Measurements from ENCODE around the gene FBXO24. TPM values are rescaled to one million over a fixed set of nuclear protein-coding genes. Genes with fewer than 3 reads are reported as not detected.
"Not testable (repeated sequence)": the region's sequence is repeated elsewhere in the genome, so short reads cannot be mapped to it uniquely, and the experiment has no call there.

FBXO24 gene
- total and polyA plus RNA-seq, 7 donors, result 0.13 to 1.1 (median 0.30) TPM

DNA sequence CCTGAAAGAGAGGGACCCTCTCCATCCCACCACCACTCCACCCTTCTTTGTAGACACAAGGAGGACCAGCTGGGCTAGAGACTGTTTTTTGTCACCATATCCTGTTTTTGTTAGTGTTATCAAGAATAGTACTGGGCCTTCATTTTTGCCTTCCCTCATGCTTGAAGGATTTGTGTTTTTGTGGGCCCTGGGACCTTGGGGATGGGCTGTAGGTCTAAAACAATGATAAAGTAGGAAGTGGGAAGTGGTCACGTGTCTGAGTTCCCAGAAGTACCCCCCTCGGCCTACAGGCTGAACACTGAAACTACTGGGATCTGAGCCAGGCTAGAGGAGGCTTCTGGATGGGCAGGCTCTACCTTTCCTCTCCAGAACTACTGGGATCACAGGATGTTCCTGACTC, 38.3 kb upstream of the FBXO24 start:
- TF ChIP-seq, protein P1, sequence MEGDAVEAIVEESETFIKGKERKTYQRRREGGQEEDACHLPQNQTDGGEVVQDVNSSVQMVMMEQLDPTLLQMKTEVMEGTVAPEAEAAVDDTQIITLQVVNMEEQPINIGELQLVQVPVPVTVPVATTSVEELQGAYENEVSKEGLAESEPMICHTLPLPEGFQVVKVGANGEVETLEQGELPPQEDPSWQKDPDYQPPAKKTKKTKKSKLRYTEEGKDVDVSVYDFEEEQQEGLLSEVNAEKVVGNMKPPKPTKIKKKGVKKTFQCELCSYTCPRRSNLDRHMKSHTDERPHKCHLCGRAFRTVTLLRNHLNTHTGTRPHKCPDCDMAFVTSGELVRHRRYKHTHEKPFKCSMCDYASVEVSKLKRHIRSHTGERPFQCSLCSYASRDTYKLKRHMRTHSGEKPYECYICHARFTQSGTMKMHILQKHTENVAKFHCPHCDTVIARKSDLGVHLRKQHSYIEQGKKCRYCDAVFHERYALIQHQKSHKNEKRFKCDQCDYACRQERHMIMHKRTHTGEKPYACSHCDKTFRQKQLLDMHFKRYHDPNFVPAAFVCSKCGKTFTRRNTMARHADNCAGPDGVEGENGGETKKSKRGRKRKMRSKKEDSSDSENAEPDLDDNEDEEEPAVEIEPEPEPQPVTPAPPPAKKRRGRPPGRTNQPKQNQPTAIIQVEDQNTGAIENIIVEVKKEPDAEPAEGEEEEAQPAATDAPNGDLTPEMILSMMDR (IDR thresholded peaks at IDR 0.05), result no peak
- Histone ChIP-seq H3K27ac (peak overlapping the region; percentile 38), H3K36me3 (ENCODE audit: insufficient read depth in 1 of 2, low read depth in 1 of 2) (peaks cover 0 to 26% of the 10 kb centered on the region in 2 donors), H3K27me3 (ENCODE audit: insufficient read depth in 3 of 3, low read length in 2 of 3) (no peaks in the 10 kb centered on the region), H3K4me3 (no peak overlapping the region), H3K9me3 (no peaks in the 10 kb centered on the region), H3K4me1 (peaks cover 26% of the 10 kb centered on the region)
- intact Hi-C loops (cut with DNase I), result loop anchor here (2.0 to 5.0 kb wide), 2 partner anchors 15 to 71 kb away; partner anchors contain the start of gene TSC22D4 (in 1 of the 2)
- DNase-seq (no peak), ATAC-seq (no peak)
- 44 to 71% (median 54%) methylated on average over 2 of the region's 2 CpGs for WGBS, 3 donors

DNA sequence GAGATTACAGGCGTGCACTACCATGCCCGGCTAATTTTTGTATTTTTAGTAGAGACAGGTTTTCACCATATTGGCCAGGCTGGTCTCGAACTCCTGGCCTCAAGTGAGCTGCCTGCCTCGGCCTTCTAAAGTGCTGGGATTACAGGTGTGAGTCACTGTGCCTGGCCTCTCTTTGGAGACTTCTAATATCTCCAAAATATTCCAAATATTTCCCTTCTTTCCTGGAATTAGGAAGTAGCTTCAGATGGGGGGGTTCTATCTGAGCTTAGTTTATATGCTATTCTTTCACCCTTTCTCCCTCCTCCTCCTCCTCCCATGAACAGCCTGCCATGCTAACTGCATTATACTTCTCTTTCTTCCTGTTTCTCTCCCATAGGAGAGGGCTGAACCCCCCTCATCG, 37.7 kb upstream of the FBXO24 start:
- WGBS, 3 donors, result 74 to 85% (median 79%) methylated on average over 5 of the region's 5 CpGs
- not testable (repeated sequence) for DNase-seq; H3K4me3 ChIP-seq; H3K9me3 ChIP-seq; H3K27me3 ChIP-seq (ENCODE audit: insufficient read depth in 3 of 3, low read length in 2 of 3); ATAC-seq
- intact Hi-C loops (cut with DNase I), result loop anchor here in 1 of 2 donors (5.0 kb wide), 1 partner anchor 71 kb away; the partner anchor contains the start of gene TSC22D4
- H3K27ac ChIP-seq, result peak overlapping the region; percentile 38
- peaks cover 2 to 31% of the 10 kb centered on the region in 2 donors for H3K36me3 ChIP-seq (ENCODE audit: insufficient read depth in 1 of 2, low read depth in 1 of 2)
- H3K4me1 ChIP-seq, result peaks cover 26% of the 10 kb centered on the region

DNA sequence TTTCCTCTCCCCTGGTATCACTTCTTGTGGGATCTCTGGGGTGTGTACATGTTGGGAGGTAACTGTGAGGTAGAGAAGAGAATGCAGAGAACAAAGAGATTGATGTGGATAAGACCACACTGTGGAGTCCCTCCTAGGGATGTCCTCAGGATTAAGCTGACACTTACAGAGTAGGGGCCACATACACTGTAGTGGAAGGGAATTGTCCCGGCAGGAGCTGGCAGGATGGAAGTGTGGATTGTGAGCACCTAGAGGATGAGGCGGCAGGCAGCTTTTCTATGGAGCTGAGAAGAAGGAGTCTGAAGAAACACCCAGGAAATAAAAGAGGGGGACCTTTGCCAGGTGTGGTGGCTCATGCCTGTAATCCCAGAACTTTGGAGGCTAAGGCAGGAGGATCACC, 33.6 kb upstream of the FBXO24 start:
- Histone ChIP-seq H3K27me3 (ENCODE audit: insufficient read depth in 3 of 3, low read length in 2 of 3) (no peaks in the 10 kb centered on the region), H3K27ac (no peak overlapping the region), H3K9me3 (no peaks in the 10 kb centered on the region), H3K4me1 (peaks cover 7% of the 10 kb centered on the region), H3K36me3 (ENCODE audit: insufficient read depth in 1 of 2, low read depth in 1 of 2) (peaks cover 10 to 54% of the 10 kb centered on the region in 2 donors), H3K4me3 (no peak overlapping the region)
- intact Hi-C loops (cut with DNase I), result no loop called here
- TF ChIP-seq, protein P1 (IDR thresholded peaks at IDR 0.05), result no peak
- DNase-seq (no peak), ATAC-seq (no peak)
- WGBS, 3 donors, result 94 to 100% (median 100%) methylated on average over 2 of the region's 2 CpGs

DNA sequence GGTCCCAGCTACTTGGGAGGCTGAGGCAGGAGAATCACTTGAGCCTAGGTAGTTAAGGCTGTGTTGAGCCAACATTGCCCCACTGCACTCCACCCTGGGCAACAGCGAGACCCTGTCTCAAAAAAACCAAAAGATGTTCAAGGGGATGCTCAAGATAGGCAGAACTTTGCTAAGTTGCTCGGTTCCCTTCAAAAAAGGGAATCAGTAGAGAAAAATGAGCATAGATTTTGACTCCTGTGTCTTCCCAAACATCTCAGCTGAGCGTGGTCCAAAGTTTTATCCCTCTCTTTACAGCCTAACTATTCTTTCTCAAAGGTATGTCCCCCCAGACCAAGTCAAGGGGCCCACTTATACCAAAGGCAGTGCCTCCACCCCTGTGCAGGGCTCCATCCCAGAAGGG, 33.1 kb upstream of the FBXO24 start:
- ATAC-seq, result no peak

DNA sequence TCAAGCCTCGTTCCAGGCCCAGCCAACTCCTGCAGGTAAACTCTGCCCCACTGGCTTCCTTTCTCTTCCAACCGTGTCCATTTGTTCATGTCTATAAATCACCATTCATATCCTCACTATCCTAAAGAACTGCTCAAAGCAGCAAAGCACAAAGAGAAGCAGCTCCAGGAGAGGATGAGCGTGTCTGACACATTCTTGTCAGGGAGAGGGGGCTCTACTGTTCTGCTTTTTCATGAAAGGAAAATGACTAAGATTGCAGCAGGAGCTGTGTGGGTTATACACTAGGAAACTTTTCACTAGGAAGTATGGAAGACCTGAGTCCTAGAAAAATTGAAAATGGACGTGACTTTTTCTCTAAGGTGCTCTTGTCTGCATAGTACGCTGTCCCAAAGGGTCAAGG, 30.4 kb upstream of the FBXO24 start:
- no peak for DNase-seq
- WGBS, 3 donors, result 81 to 96% (median 87%) methylated on average over 5 of the region's 5 CpGs
- intact Hi-C loops (cut with DNase I), result no loop called here

More for the DNA sequence above, 33.1 kb upstream of the FBXO24 start:
- H3K36me3 ChIP-seq (ENCODE audit: insufficient read depth in 1 of 2, low read depth in 1 of 2), result peaks cover 10 to 54% of the 10 kb centered on the region in 2 donors
- 95 to 98% (median 97%) methylated on average over 3 of the region's 3 CpGs for WGBS, 3 donors
- H3K27ac ChIP-seq, result no peak overlapping the region
- DNase-seq, result no peak
- H3K4me1 ChIP-seq, result peaks cover 7% of the 10 kb centered on the region
- TF ChIP-seq, protein P1 (IDR thresholded peaks at IDR 0.05), result no peak
- H3K4me3 ChIP-seq, result no peak overlapping the region
- intact Hi-C loops (cut with DNase I), result no loop called here
- no peaks in the 10 kb centered on the region for H3K27me3 ChIP-seq (ENCODE audit: insufficient read depth in 3 of 3, low read length in 2 of 3)
- H3K9me3 ChIP-seq, result no peaks in the 10 kb centered on the region

More for the DNA sequence above, 30.4 kb upstream of the FBXO24 start:
- H3K27ac ChIP-seq, result no peak overlapping the region
- no peak overlapping the region for H3K4me3 ChIP-seq
- no peaks in the 10 kb centered on the region for H3K9me3 ChIP-seq
- TF ChIP-seq, protein P1 (IDR thresholded peaks at IDR 0.05), result no peak
- no peak for ATAC-seq
- peaks cover 10 to 50% of the 10 kb centered on the region in 2 donors for H3K36me3 ChIP-seq (ENCODE audit: insufficient read depth in 1 of 2, low read depth in 1 of 2)
- no peaks in the 10 kb centered on the region for H3K4me1 ChIP-seq
- no peaks in the 10 kb centered on the region for H3K27me3 ChIP-seq (ENCODE audit: insufficient read depth in 3 of 3, low read length in 2 of 3)
